OCI-LY1 (cell line): Measurements from ENCODE around the gene DNHD1.

Experiments
- H2AFZ ChIP-seq: fragments of 200-600 bp; sonication (generic), shearing (Covaris generic); 2 replicates; pipeline ENCODE4 v1.6.0; 2014; ENCODE audit warnings: antibody characterized with exemption, mild to moderate bottlenecking, low read length
- H3F3A ChIP-seq: fragments of 200-600 bp; sonication (generic), shearing (Covaris generic); 2 replicates; pipeline ENCODE4 v1.6.0; 2014; ENCODE audit warnings: mild to moderate bottlenecking, antibody characterized with exemption, low read length, moderate library complexity; ENCODE audit not compliant: insufficient read depth
- H3K27ac ChIP-seq: fragments of 200-600 bp; sonication (generic); 2 replicates; pipeline ENCODE4 v1.5.1; 2014; ENCODE audit warnings: low read length, mixed run types, mild to moderate bottlenecking, low read depth; ENCODE audit not compliant: poor library complexity, severe bottlenecking
- H3K27me3 ChIP-seq: fragments of 200-600 bp; sonication (generic); 2 replicates; pipeline ENCODE4 v1.6.0; 2014; ENCODE audit warnings: antibody characterized with exemption, mild to moderate bottlenecking, low read length, moderate library complexity; ENCODE audit not compliant: insufficient read depth
- H3K36me3 ChIP-seq: fragments of 200-600 bp; sonication (generic); 2 replicates; pipeline ENCODE4 v1.6.1; 2014; ENCODE audit warnings: mild to moderate bottlenecking, antibody characterized with exemption, low read length, moderate library complexity, mixed read lengths; ENCODE audit not compliant: insufficient read depth
- H3K4me1 ChIP-seq: fragments of 200-600 bp; sonication (generic); 2 replicates; pipeline ENCODE4 v1.5.1; 2014; ENCODE audit warnings: mild to moderate bottlenecking, low read length, moderate library complexity; ENCODE audit not compliant: insufficient read depth, severe bottlenecking
- H3K4me2 ChIP-seq: fragments of 200-600 bp; sonication (generic), shearing (Covaris generic); 2 replicates; pipeline ENCODE4 v1.6.1; 2014; ENCODE audit warnings: low read length
- H3K4me3 ChIP-seq: fragments of 200-600 bp; sonication (generic); 2 replicates; pipeline ENCODE4 v1.5.1; 2014; ENCODE audit warnings: low read length, low read depth, mild to moderate bottlenecking, mixed read lengths; ENCODE audit not compliant: poor library complexity, severe bottlenecking
- H3K79me2 ChIP-seq: fragments of 200-600 bp; shearing (Covaris generic); 2 replicates; pipeline ENCODE4 v1.6.1; 2016; ENCODE audit warnings: mixed run types, low read length, mixed read lengths; ENCODE audit not compliant: insufficient read depth
- H3K9ac ChIP-seq: fragments of 200-600 bp; sonication (generic), shearing (Covaris generic); 2 replicates; pipeline ENCODE4 v1.6.1; 2014; ENCODE audit warnings: mild to moderate bottlenecking, low read length, mixed read lengths
- H3K9me2 ChIP-seq: fragments of 200-600 bp; sonication (generic), shearing (Covaris generic); 2 replicates; pipeline ENCODE4 v1.6.1; 2014; ENCODE audit warnings: low read depth, mild to moderate bottlenecking, low read length, mixed read lengths
- H3K9me3 ChIP-seq: fragments of 200-600 bp; shearing (Covaris generic); 2 replicates; pipeline ENCODE4 v1.6.1; 2014; ENCODE audit warnings: low read length, mixed read lengths
- H4K20me1 ChIP-seq: fragments of 200-600 bp; sonication (generic), shearing (Covaris generic); 2 replicates; pipeline ENCODE4 v1.6.0; 2016; ENCODE audit warnings: mild to moderate bottlenecking, low read length; ENCODE audit not compliant: insufficient read depth
- EZH2 ChIP-seq: fragments of 200-600 bp; sonication (generic), shearing (Covaris generic); IDR thresholded peaks from 2 replicates; pipeline ENCODE4 v1.8.0; 2017; ENCODE audit warnings: borderline replicate concordance, mixed run types, mild to moderate bottlenecking, antibody characterized with exemption, low read length, moderate library complexity, mixed read lengths
- TF ChIP-seq, protein P1 (sequence below): fragments of 200-600 bp; sonication (generic), shearing (Covaris generic); IDR thresholded peaks from 2 replicates; pipeline ENCODE4 v1.5.1; 2017; ENCODE audit warnings: mild to moderate bottlenecking, antibody characterized with exemption, low read length, moderate library complexity, mixed read lengths

DNHD1 gene

DNA sequence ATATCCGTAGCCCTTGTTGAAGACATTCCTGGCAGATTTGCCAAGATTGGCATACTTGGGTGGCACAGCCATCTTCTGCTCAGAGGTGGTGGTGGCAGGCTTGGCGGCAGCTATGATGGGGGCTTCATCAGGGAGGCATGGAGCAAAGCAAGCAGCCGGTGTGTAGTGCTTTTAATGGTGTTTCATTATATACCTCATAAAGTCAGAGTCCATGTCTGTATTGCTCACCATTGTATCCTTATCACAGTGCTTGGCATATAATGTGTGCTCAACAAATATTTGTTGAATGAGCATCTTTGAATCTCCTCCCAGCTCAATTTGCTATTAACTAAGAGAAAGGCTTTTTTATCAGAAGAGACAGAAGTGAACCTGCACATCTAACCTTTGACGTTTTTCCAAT is 7.8 kb upstream of the DNHD1 start:
- Histone ChIP-seq H3K9me2 (no peaks in the 10 kb centered on the region), H4K20me1 (no peaks in the 10 kb centered on the region), H2AFZ (no peak overlapping the region), H3K36me3 (peaks cover 74% of the 10 kb centered on the region), H3K4me3 (no peak overlapping the region), H3K9me3 (no peaks in the 10 kb centered on the region), H3K4me2 (no peak overlapping the region), H3K27me3 (no peaks in the 10 kb centered on the region), H3K27ac (no peak overlapping the region), H3K9ac (no peak overlapping the region), H3F3A (no peaks in the 10 kb centered on the region), H3K79me2 (no peaks in the 10 kb centered on the region), H3K4me1 (no peaks in the 10 kb centered on the region)
- TF ChIP-seq, protein P1, sequence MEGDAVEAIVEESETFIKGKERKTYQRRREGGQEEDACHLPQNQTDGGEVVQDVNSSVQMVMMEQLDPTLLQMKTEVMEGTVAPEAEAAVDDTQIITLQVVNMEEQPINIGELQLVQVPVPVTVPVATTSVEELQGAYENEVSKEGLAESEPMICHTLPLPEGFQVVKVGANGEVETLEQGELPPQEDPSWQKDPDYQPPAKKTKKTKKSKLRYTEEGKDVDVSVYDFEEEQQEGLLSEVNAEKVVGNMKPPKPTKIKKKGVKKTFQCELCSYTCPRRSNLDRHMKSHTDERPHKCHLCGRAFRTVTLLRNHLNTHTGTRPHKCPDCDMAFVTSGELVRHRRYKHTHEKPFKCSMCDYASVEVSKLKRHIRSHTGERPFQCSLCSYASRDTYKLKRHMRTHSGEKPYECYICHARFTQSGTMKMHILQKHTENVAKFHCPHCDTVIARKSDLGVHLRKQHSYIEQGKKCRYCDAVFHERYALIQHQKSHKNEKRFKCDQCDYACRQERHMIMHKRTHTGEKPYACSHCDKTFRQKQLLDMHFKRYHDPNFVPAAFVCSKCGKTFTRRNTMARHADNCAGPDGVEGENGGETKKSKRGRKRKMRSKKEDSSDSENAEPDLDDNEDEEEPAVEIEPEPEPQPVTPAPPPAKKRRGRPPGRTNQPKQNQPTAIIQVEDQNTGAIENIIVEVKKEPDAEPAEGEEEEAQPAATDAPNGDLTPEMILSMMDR = no peak
- no peak for TF ChIP-seq EZH2

DNA sequence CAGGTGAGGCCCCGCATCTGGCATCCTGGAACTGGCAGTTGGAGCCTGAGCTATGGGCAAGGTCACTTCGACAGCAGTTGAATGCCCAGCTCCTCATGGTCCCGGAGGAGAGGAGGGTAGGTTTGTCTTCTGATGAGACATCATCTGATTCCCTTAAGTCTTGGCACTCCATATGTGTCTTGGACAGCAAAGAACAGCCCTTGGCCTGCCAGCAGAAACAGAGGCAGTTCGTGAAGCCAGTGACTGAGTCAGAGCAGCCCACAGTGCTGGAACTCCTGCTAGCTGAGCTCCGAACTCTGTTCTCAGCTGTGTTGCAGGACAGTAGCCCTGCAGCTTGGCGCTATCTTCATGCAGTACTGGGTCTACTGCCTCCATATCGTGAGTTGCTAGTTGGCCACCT is 1.0 kb downstream of the DNHD1 start:
- peaks cover 40% of the 10 kb centered on the region; the same call in 1 of the 2 replicates for H3K36me3 ChIP-seq
- H3K9me2 ChIP-seq = no peaks in the 10 kb centered on the region
- no peaks in the 10 kb centered on the region for H3K79me2 ChIP-seq
- no peaks in the 10 kb centered on the region for H3K4me1 ChIP-seq
- H3K9me3 ChIP-seq = no peaks in the 10 kb centered on the region
- H3F3A ChIP-seq = peaks cover 3% of the 10 kb centered on the region; the same call in 1 of the 2 replicates
- no peak for TF ChIP-seq EZH2
- TF ChIP-seq, protein P1 = no peak
- no peak overlapping the region for H3K27ac ChIP-seq
- H3K4me3 ChIP-seq = no peak overlapping the region
- no peaks in the 10 kb centered on the region for H3K27me3 ChIP-seq
- H3K4me2 ChIP-seq = no peak overlapping the region
- no peak overlapping the region for H2AFZ ChIP-seq
- H4K20me1 ChIP-seq = no peaks in the 10 kb centered on the region
- H3K9ac ChIP-seq = no peak overlapping the region

DNA sequence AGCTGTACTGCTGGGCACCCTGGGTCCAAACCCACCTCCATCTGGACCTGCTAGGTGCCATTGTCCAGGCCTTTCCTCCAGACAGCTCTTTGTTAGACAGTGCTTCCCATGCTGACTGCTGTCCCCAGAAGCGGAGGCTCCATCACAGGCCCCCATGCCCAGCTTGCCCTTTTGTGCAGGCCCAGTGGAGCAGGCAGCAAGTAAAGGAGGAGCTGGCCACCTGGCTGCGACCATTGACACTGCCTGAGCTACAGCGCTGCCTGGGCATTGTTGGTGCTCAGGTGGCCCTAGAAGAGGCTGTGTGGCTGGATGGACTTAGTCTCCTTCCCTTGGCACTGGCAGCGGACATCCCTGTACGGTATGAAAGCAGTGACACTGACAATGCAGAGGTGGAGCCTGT is 1.5 kb downstream of the DNHD1 start:
- H2AFZ ChIP-seq = no peak overlapping the region
- no peaks in the 10 kb centered on the region for H4K20me1 ChIP-seq
- H3K27ac ChIP-seq = no peak overlapping the region
- H3K9me3 ChIP-seq = no peaks in the 10 kb centered on the region
- H3K9ac ChIP-seq = no peak overlapping the region
- no peaks in the 10 kb centered on the region for H3K27me3 ChIP-seq
- H3K36me3 ChIP-seq = peaks cover 39% of the 10 kb centered on the region; the same call in 1 of the 2 replicates
- no peak for TF ChIP-seq EZH2
- TF ChIP-seq, protein P1 = no peak
- peaks cover 3% of the 10 kb centered on the region; the same call in 1 of the 2 replicates for H3F3A ChIP-seq
- H3K9me2 ChIP-seq = no peaks in the 10 kb centered on the region
- H3K79me2 ChIP-seq = no peaks in the 10 kb centered on the region
- no peak overlapping the region for H3K4me3 ChIP-seq
- no peaks in the 10 kb centered on the region for H3K4me1 ChIP-seq
- H3K4me2 ChIP-seq = no peak overlapping the region
